Neuronal stem cell (in vitro differentiated cells): ENCODE results near the gene LGR5.
A peak's percentile ranks its signal among the peaks of the same experiment; 100 is the strongest.

Experiments used
- DNase-seq: peaks from one replicate; pipeline ENCODE4 v3.0.0-alpha.2; 2013; ENCODE audit warnings: low spot score
- H2AFZ ChIP-seq: one replicate; pipeline ENCODE4 v1.6.1; 2013; ENCODE audit warnings: mild to moderate bottlenecking, low read length, inconsistent platforms
- H2AK5ac ChIP-seq: 2 replicates; pipeline ENCODE4 v1.6.1; 2013; ENCODE audit warnings: low read depth, mild to moderate bottlenecking, inconsistent platforms, low read length, moderate library complexity, mixed read lengths
- H2BK120ac ChIP-seq: 2 replicates; pipeline ENCODE4 v1.6.1; 2013; ENCODE audit warnings: low read depth, mild to moderate bottlenecking, inconsistent platforms, low read length, moderate library complexity, mixed read lengths
- H2BK12ac ChIP-seq: one replicate; pipeline ENCODE4 v1.6.1; 2013; ENCODE audit warnings: low read length, inconsistent platforms
- H2BK15ac ChIP-seq: 2 replicates; pipeline ENCODE4 v1.6.1; 2013; ENCODE audit warnings: mild to moderate bottlenecking, low read length, inconsistent platforms, mixed read lengths
- H2BK5ac ChIP-seq: one replicate; pipeline ENCODE4 v1.6.1; 2013; ENCODE audit warnings: inconsistent platforms, mild to moderate bottlenecking, low read length, moderate library complexity
- H3K14ac ChIP-seq: one replicate; pipeline ENCODE4 v1.6.1; 2013; ENCODE audit warnings: low read length, inconsistent platforms
- H3K18ac ChIP-seq: 2 replicates; pipeline ENCODE4 v1.6.1; 2013; ENCODE audit warnings: low read length, inconsistent platforms
- H3K23ac ChIP-seq: 2 replicates; pipeline ENCODE4 v1.6.1; 2013; ENCODE audit warnings: low read depth, mild to moderate bottlenecking, mixed read lengths, low read length, inconsistent platforms; ENCODE audit not compliant: poor library complexity
- H3K27ac ChIP-seq: replicated peaks from 3 replicates; pipeline ENCODE4 v1.5.1; 2013; ENCODE audit warnings: low read length, inconsistent platforms
- H3K27me3 ChIP-seq, 3 experiments: 2 replicates each; pipeline ENCODE4 v1.6.1; 2013; ENCODE audit warnings: low read length in 3 of 3, mild to moderate bottlenecking in 2 of 3, inconsistent platforms in 1 of 3, low read depth in 1 of 3, mixed read lengths in 1 of 3, moderate library complexity in 1 of 3; ENCODE audit not compliant: control insufficient read depth in 3 of 3, insufficient read depth in 3 of 3
- H3K36me3 ChIP-seq, 2 donors: replicated peaks in 1 of 2; 2 replicates each; pipeline ENCODE4 v1.6.1; 2013; ENCODE audit warnings: low read length in 2 of 2; ENCODE audit not compliant: control insufficient read depth in 2 of 2, insufficient read depth in 2 of 2
- H3K4ac ChIP-seq: 2 replicates; pipeline ENCODE4 v1.6.1; 2013; ENCODE audit warnings: inconsistent platforms, mild to moderate bottlenecking, low read length, moderate library complexity
- H3K4me1 ChIP-seq, 2 donors: 1 replicate in 1 of 2; 2 replicates in 1 of 2; pipeline ENCODE4 v1.6.1; 2013; ENCODE audit warnings: low read length in 2 of 2, low read depth in 1 of 2; ENCODE audit not compliant: control insufficient read depth in 2 of 2, insufficient read depth in 1 of 2
- H3K4me2 ChIP-seq: one replicate; pipeline ENCODE4 v1.6.1; 2013; ENCODE audit warnings: mild to moderate bottlenecking, low read length, inconsistent platforms; ENCODE audit not compliant: insufficient read depth, poor library complexity, severe bottlenecking
- H3K4me3 ChIP-seq, 2 donors: 2 replicates each; pipeline ENCODE4 v1.5.1; 2013; ENCODE audit warnings: low read length in 2 of 2, mild to moderate bottlenecking in 2 of 2, inconsistent platforms in 1 of 2, moderate library complexity in 1 of 2
- H3K79me1 ChIP-seq: one replicate; pipeline ENCODE4 v1.6.1; 2013; ENCODE audit warnings: low read depth, mild to moderate bottlenecking, inconsistent platforms, low read length, moderate library complexity
- H3K9ac ChIP-seq: one replicate; pipeline ENCODE4 v1.6.1; 2013; ENCODE audit warnings: mild to moderate bottlenecking, low read depth, low read length, inconsistent platforms; ENCODE audit not compliant: poor library complexity
- H3K9me3 ChIP-seq, 2 donors: replicated peaks in 1 of 2; 2 replicates each; pipeline versions ENCODE3 to v1.6.1; 2013; ENCODE audit warnings: low read length in 2 of 2, mild to moderate bottlenecking in 2 of 2, inconsistent platforms in 1 of 2, low read depth in 1 of 2, mixed read lengths in 1 of 2, moderate library complexity in 1 of 2; ENCODE audit not compliant: control insufficient read depth in 2 of 2, insufficient read depth in 1 of 2
- H4K8ac ChIP-seq: one replicate; pipeline ENCODE4 v1.6.1; 2013; ENCODE audit warnings: low read depth, mild to moderate bottlenecking, inconsistent platforms, low read length, moderate library complexity
- H4K91ac ChIP-seq: one replicate; pipeline ENCODE4 v1.6.1; 2013; ENCODE audit warnings: low read length, low read depth, mild to moderate bottlenecking, inconsistent platforms; ENCODE audit not compliant: poor library complexity
- WGBS, 2 donors: extraction: QIAGEN DNeasy Blood & Tissue Kit; methylation state at CpG; one replicate each; pipeline ENCODE4 v1.1.7; 2013; ENCODE audit warnings: missing lambda C conversion rate in 2 of 2, mixed read lengths in 1 of 2; ENCODE audit not compliant: insufficient read length in 2 of 2, insufficient replicate concordance in 1 of 2; ENCODE audit errors: extremely low coverage in 2 of 2; 5-methylcytosine and 5-hydroxymethylcytosine counted together

Gene LGR5

DNA sequence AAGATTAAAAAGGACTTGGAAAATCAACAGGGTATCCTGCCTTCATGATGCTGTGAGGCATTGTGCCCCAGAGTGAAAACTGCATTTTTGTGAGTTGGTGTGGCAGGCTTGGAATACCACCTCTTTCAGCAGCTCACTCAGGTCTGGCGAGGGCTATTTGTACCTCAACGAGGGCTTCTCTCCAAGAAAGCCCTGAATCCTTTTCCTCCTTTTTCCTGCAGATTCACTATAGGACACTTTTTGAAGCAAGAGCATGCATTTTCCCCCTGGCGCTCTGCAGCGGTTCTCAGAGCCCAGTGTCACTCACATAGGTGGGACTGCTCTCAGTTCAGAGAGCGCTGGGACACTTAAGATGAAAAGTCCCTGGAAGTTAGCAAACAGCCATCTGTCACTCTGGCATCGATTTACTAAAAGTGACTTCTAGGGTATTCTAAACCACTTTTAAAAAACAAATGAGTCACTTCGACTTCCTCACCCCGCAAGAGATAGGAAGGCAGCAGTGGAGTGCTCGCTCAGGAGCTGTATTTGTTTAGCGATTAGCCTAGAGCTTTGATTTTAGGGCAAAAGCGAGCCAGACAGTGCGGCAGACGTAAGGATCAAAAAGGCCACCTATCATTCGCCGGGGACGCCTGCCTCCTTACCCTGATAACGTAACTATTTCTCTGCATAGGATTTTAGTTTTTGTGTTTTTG lies 782 bp upstream of the LGR5 start:
- no peaks in the 10 kb centered on the region for H3K36me3 ChIP-seq
- no peak overlapping the region for H2BK12ac ChIP-seq
- no peak overlapping the region for H2BK120ac ChIP-seq
- peak overlapping the region; percentile 47 to 93 for H3K4me3 ChIP-seq
- H2BK5ac ChIP-seq = no peak overlapping the region
- no peak overlapping the region for H2AK5ac ChIP-seq
- H4K8ac ChIP-seq = no peak overlapping the region
- H2BK15ac ChIP-seq = no peak overlapping the region
- no peak overlapping the region for H3K27ac ChIP-seq
- H2AFZ ChIP-seq = peak overlapping the region; percentile 92
- H3K4ac ChIP-seq = no peak overlapping the region
- H3K4me1 ChIP-seq = peaks cover 0 to 3% of the 10 kb centered on the region in 2 donors
- no peak for DNase-seq
- H3K27me3 ChIP-seq = peaks cover 7 to 58% (median 32%) of the 10 kb centered on the region in 3 experiments
- H3K9ac ChIP-seq = no peak overlapping the region
- H3K14ac ChIP-seq = no peak overlapping the region
- H3K9me3 ChIP-seq = peaks cover 5 to 7% of the 10 kb centered on the region in 2 donors
- no CpG with 5 or more reads among the region's 17 CpGs for WGBS, 2 donors
- no peaks in the 10 kb centered on the region for H3K79me1 ChIP-seq
- peak overlapping the region; percentile 99 for H3K4me2 ChIP-seq
- H3K18ac ChIP-seq = no peak overlapping the region
- H3K23ac ChIP-seq = no peak overlapping the region
- H4K91ac ChIP-seq = no peak overlapping the region

DNA sequence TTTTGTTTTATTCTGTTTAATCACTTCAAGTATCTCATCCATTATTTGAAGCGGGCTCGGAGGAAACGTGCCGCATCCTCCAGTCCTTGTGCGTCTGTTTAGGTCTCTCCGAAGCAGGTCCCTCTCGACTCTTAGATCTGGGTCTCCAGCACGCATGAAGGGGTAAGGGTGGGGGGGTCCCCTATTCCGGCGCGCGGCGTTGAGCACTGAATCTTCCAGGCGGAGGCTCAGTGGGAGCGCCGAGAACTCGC lies 311 bp upstream of the LGR5 start:
- no peak for DNase-seq
- no peak overlapping the region for H4K91ac ChIP-seq
- H3K9ac ChIP-seq = peak overlapping the region; percentile 89
- no peak overlapping the region for H2BK12ac ChIP-seq
- peak overlapping the region; percentile 92 for H2AFZ ChIP-seq
- H2BK120ac ChIP-seq = no peak overlapping the region
- H3K4me1 ChIP-seq = peaks cover 0 to 3% of the 10 kb centered on the region in 2 donors
- H3K14ac ChIP-seq = no peak overlapping the region
- H4K8ac ChIP-seq = no peak overlapping the region
- no peak overlapping the region for H3K4ac ChIP-seq
- H2BK5ac ChIP-seq = peak overlapping the region; percentile 30
- H3K79me1 ChIP-seq = no peaks in the 10 kb centered on the region
- no peaks in the 10 kb centered on the region for H3K36me3 ChIP-seq
- H3K9me3 ChIP-seq = peaks cover 5 to 7% of the 10 kb centered on the region in 2 donors
- peak overlapping the region; percentile 47 to 93 for H3K4me3 ChIP-seq
- no peak overlapping the region for H3K27ac ChIP-seq
- H3K27me3 ChIP-seq = peaks cover 7 to 58% (median 32%) of the 10 kb centered on the region in 3 experiments
- H3K18ac ChIP-seq = peak overlapping the region; percentile 50
- no peak overlapping the region for H2BK15ac ChIP-seq
- no peak overlapping the region for H3K23ac ChIP-seq
- H3K4me2 ChIP-seq = peak overlapping the region; percentile 99
- no peak overlapping the region for H2AK5ac ChIP-seq
- WGBS, 2 donors = no CpG with 5 or more reads among the region's 17 CpGs

DNA sequence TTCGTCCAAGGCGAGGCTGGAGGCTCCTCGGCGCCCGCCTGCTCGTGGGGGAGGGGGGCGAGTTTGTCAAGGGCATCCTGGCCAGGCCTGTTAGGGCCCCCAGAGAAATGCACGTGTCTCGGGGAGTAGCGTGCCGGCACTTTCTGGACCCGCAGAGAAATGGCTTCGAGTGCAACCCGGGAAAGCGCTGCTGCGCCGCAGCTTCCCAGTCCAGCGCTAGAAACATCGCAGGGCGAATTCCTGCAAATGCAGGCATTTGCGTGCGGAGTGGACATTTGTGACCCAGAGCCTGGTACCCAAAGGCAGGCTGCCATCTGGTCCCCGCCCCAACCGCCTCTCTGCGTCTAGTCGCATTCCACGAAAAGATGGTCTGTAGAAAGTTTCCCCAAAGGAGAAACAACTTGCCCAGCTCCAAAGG lies 756 bp downstream of the LGR5 start:
- Histone ChIP-seq H2BK12ac (no peak overlapping the region), H4K8ac (no peak overlapping the region), H3K9ac (peak overlapping the region; percentile 89), H3K4me2 (peak overlapping the region; percentile 99), H3K4ac (no peak overlapping the region), H2BK5ac (no peak overlapping the region), H3K18ac (peak overlapping the region; percentile 84), H3K27me3 (peaks cover 7 to 58% (median 32%) of the 10 kb centered on the region in 3 experiments), H4K91ac (no peak overlapping the region), H3K4me1 (peaks cover 0 to 3% of the 10 kb centered on the region in 2 donors), H3K36me3 (no peaks in the 10 kb centered on the region), H3K9me3 (peaks cover 5 to 7% of the 10 kb centered on the region in 2 donors), H2AK5ac (no peak overlapping the region), H2BK15ac (peak overlapping the region; percentile 51), H3K27ac (no peak overlapping the region), H2BK120ac (no peak overlapping the region), H3K79me1 (no peaks in the 10 kb centered on the region), H3K14ac (no peak overlapping the region), H2AFZ (peak overlapping the region; percentile 92), H3K23ac (peak overlapping the region; percentile 40), H3K4me3 (peak overlapping the region; percentile 47 to 93)
- no peak for DNase-seq
- no CpG with 5 or more reads among the region's 27 CpGs for WGBS, 2 donors

DNA sequence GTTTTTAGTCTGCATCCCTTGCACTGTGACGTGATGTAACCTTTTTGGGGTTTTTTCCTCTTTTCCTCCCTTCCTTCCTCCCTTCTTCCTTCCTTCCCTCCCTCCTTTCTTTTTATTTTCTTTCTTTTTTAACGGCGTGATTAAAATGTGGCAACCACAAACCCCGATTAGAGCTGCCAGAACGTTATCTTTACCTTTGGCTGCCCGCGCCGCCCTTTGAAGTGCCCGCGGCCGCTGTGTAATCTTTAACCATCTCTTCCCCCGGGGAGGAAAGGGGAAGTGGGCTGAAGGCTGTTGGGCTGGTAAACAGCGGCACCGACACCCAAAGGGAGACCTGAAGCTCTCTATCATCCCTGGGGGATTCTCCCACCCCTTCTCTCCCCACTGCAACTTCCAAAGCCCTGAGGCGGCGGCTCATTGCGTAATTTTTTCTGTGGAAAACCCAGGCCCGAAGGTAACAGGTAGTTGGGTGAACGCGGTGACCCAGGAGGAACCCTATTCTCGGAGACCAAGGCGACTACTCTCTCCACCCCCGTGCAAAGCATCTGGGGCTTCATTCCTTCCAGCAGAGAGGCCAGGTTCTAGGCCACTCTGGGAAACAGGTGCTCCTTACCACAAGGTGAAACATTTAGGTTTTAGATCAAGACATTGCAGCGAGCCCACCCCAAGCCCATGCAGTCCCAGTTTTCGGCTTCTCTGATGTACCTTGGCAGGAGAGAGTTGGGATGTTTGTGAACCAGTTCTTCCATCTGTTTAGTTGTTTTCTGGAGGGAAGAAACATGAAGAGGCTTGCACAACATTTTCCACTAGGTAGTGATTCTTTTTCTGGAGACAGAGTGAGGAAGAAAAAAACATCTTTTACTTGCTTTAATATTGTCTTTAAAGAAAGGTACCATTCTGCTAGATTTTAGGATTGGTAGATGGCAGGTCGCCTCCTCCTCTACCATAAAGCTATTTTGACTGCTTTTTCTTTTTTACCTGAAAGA lies 1.5 kb downstream of the LGR5 start:
- no peak overlapping the region for H4K91ac ChIP-seq
- no peak overlapping the region for H3K4ac ChIP-seq
- H3K23ac ChIP-seq = no peak overlapping the region
- no peaks in the 10 kb centered on the region for H3K36me3 ChIP-seq
- no peak overlapping the region for H3K9ac ChIP-seq
- DNase-seq = no peak
- no peak overlapping the region for H3K18ac ChIP-seq
- H2AFZ ChIP-seq = peak overlapping the region; percentile 92
- no peak overlapping the region for H2AK5ac ChIP-seq
- no peak overlapping the region for H3K27ac ChIP-seq
- no peak overlapping the region for H4K8ac ChIP-seq
- H2BK15ac ChIP-seq = no peak overlapping the region
- no peak overlapping the region for H2BK5ac ChIP-seq
- H3K9me3 ChIP-seq = peaks cover 4 to 6% of the 10 kb centered on the region in 2 donors
- WGBS, 2 donors = no CpG with 5 or more reads among the region's 26 CpGs
- H3K4me1 ChIP-seq = peaks cover 0 to 3% of the 10 kb centered on the region in 2 donors
- H3K79me1 ChIP-seq = no peaks in the 10 kb centered on the region
- H3K4me2 ChIP-seq = peak overlapping the region; percentile 99
- peak overlapping the region in 1 of 2 donors; percentile 33 for H3K4me3 ChIP-seq
- no peak overlapping the region for H2BK120ac ChIP-seq
- H3K14ac ChIP-seq = no peak overlapping the region
- H2BK12ac ChIP-seq = no peak overlapping the region
- peaks cover 7 to 58% (median 32%) of the 10 kb centered on the region in 3 experiments for H3K27me3 ChIP-seq
